ENCODE data around the gene MZT2A.

GRCh38 chr2:131509615-131510014, 17.4 kb upstream of the MZT2A start:
- TF ChIP-seq SUZ12 (IDR thresholded peaks at IDR 0.05; ENCODE audit: extremely low read depth, insufficient read depth, insufficient read length) (no peak), ZNF274 (IDR thresholded peaks at IDR 0.05; ENCODE audit: low read depth, low read length) (no peak)
